GM23248 (cell line): ENCODE data around the gene NCBP3.
"Not testable (repeated sequence)": the region's sequence is repeated elsewhere in the genome, so short reads cannot be mapped to it uniquely, and the experiment has no call there.

ENCODE experiments used
- EZH2 ChIP-seq: fragments of 200-600 bp; sonication (generic); IDR thresholded peaks from 2 replicates; pipeline ENCODE4 v1.6.1; 2018; ENCODE audit warnings: antibody characterized with exemption, mild to moderate bottlenecking; ENCODE audit not compliant: insufficient read depth, poor library complexity, severe bottlenecking
- EZH2phosphoT487 ChIP-seq: fragments of 200-600 bp; sonication (generic); IDR thresholded peaks from 2 replicates; pipeline ENCODE4 v1.6.1; 2018; ENCODE audit warnings: antibody characterized with exemption, moderate library complexity, mild to moderate bottlenecking, low read depth; ENCODE audit not compliant: insufficient read depth

DNA sequence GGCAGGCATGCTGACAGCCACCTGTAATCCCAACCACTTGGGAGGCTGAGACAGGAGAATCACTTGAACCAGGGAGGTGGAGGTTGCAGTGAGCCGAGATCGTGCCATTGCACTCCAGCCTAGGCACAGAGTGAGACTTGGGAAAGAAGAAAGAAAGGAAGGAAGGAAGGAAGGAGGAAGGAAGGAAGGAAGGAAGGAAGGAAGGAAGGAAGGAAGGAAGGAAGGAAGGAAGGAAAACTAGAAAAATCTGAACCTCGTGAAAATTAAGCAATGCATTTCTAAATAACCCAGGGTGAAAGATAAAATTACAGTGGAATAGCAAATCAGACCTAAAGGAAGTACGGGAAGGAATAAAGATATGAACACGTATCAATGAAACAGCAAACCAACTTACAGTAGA is 60.7 kb downstream of the NCBP3 start:
- not testable (repeated sequence) for TF ChIP-seq EZH2phosphoT487, EZH2
